ENCODE measurements around the gene DNASE1L1. TPM values are rescaled to one million over a fixed set of nuclear protein-coding genes. Genes with fewer than 3 reads are reported as not detected.

The DNASE1L1 gene
- total and polyA plus RNA-seq, 2 donors (not counting 1 experiment from before 2014, with no cell fraction given): 11.3 to 38.5 TPM

DNA sequence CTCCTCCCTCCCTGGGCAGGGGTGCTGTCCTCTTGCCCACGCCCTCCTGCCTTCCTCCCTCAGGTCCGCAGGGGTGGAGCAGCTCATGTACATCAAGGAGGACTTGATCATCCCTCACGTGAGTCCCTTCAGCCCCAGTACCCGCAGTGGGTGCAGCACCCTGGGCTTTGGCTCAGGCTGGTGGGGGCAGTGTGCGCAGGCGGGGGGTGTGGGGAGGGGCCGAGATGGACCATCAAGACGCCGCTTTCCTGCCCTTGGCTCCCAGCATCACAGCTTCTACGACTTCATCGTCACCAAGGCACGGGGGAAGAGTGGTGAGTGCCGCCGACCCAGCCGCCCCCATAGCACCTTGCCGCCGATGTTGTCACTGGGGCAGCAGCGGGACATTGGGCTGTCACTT is 40.6 kb upstream of the DNASE1L1 start:
- no peak overlapping the region for H2AFZ ChIP-seq (ENCODE audit: low read length)

DNA sequence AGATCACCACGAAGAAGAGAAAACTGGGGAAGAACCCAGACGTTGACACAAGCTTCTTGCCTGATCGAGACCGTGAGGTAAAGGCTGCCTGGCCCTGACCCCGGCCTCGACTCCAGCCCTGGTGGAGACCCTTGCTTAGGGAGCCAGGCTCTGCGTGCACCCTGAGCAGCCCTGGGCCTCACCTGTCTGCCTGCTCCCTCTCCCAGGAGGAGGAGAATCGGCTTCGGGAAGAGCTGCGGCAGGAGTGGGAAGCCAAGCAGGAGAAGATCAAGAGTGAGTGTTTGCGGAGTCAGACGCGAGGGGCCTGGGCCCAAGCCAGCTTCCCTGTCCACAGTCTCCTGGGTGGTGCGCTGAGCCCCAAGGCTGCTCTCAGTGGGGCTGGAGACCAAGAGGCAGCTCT is 39.4 kb upstream of the DNASE1L1 start:
- H3K9me3 ChIP-seq (ENCODE audit: control insufficient read depth, insufficient read depth, low read depth, low read length): no peaks in the 10 kb centered on the region
- peaks cover 7% of the 10 kb centered on the region for H3K4me1 ChIP-seq (ENCODE audit: control insufficient read depth, extremely low read depth, insufficient read depth, low read length)
- H4K20me1 ChIP-seq (ENCODE audit: control insufficient read depth, extremely low read depth, insufficient read depth, low read length): no peaks in the 10 kb centered on the region
- DNase-seq (ENCODE audit: low read depth in 2 of 2): no peak
- no peak for TF ChIP-seq EZH2 (IDR thresholded peaks at IDR 0.05; ENCODE audit: low read length, missing control alignments)
- TF ChIP-seq, protein P1, sequence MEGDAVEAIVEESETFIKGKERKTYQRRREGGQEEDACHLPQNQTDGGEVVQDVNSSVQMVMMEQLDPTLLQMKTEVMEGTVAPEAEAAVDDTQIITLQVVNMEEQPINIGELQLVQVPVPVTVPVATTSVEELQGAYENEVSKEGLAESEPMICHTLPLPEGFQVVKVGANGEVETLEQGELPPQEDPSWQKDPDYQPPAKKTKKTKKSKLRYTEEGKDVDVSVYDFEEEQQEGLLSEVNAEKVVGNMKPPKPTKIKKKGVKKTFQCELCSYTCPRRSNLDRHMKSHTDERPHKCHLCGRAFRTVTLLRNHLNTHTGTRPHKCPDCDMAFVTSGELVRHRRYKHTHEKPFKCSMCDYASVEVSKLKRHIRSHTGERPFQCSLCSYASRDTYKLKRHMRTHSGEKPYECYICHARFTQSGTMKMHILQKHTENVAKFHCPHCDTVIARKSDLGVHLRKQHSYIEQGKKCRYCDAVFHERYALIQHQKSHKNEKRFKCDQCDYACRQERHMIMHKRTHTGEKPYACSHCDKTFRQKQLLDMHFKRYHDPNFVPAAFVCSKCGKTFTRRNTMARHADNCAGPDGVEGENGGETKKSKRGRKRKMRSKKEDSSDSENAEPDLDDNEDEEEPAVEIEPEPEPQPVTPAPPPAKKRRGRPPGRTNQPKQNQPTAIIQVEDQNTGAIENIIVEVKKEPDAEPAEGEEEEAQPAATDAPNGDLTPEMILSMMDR (conservative IDR thresholded peaks at IDR 0.05 in 1 of 2, IDR thresholded peaks at IDR 0.05 in 1 of 2; ENCODE audit: low read depth in 1 of 2, low read length in 2 of 2): no peak
- H3K36me3 ChIP-seq (ENCODE audit: control insufficient read depth, insufficient read depth, low read length): peaks cover 8% of the 10 kb centered on the region
- no peak overlapping the region for H3K27ac ChIP-seq (ENCODE audit: insufficient read depth, low read length)
- no peak overlapping the region for H3K4me3 ChIP-seq (replicated peaks in 1 of 4; ENCODE audit: control extremely low read depth in 1 of 4, insufficient read depth in 1 of 4, low read depth in 3 of 4, low read length in 4 of 4)
- no peaks in the 10 kb centered on the region for H3K27me3 ChIP-seq (ENCODE audit: control insufficient read depth, insufficient read depth, low read length)
- H3K79me2 ChIP-seq (ENCODE audit: control insufficient read depth, insufficient read depth, low read length): peaks cover 26% of the 10 kb centered on the region
- H2AFZ ChIP-seq (ENCODE audit: low read length): no peak overlapping the region
- H3K4me2 ChIP-seq (ENCODE audit: extremely low read depth, insufficient read depth, low read length): no peak overlapping the region
- no peak overlapping the region for H3K9ac ChIP-seq (ENCODE audit: insufficient read depth, low read length)

More for the DNA sequence above, 40.6 kb upstream of the DNASE1L1 start:
- DNase-seq (ENCODE audit: low read depth in 2 of 2): no peak
- Histone ChIP-seq H3K9ac (ENCODE audit: insufficient read depth, low read length) (no peak overlapping the region), H3K27ac (ENCODE audit: insufficient read depth, low read length) (no peak overlapping the region), H3K4me3 (replicated peaks in 1 of 4; ENCODE audit: control extremely low read depth in 1 of 4, insufficient read depth in 1 of 4, low read depth in 3 of 4, low read length in 4 of 4) (no peak overlapping the region), H3K36me3 (ENCODE audit: control insufficient read depth, insufficient read depth, low read length) (peaks cover 8% of the 10 kb centered on the region), H3K79me2 (ENCODE audit: control insufficient read depth, insufficient read depth, low read length) (peaks cover 23% of the 10 kb centered on the region), H3K4me1 (ENCODE audit: control insufficient read depth, extremely low read depth, insufficient read depth, low read length) (peaks cover 7% of the 10 kb centered on the region), H3K4me2 (ENCODE audit: extremely low read depth, insufficient read depth, low read length) (no peak overlapping the region), H4K20me1 (ENCODE audit: control insufficient read depth, extremely low read depth, insufficient read depth, low read length) (no peaks in the 10 kb centered on the region), H3K9me3 (ENCODE audit: control insufficient read depth, insufficient read depth, low read depth, low read length) (no peaks in the 10 kb centered on the region), H3K27me3 (ENCODE audit: control insufficient read depth, insufficient read depth, low read length) (no peaks in the 10 kb centered on the region)
- TF ChIP-seq EZH2 (IDR thresholded peaks at IDR 0.05; ENCODE audit: low read length, missing control alignments): no peak
- TF ChIP-seq, protein P1 (conservative IDR thresholded peaks at IDR 0.05 in 1 of 2, IDR thresholded peaks at IDR 0.05 in 1 of 2; ENCODE audit: low read depth in 1 of 2, low read length in 2 of 2): no peak

DNA sequence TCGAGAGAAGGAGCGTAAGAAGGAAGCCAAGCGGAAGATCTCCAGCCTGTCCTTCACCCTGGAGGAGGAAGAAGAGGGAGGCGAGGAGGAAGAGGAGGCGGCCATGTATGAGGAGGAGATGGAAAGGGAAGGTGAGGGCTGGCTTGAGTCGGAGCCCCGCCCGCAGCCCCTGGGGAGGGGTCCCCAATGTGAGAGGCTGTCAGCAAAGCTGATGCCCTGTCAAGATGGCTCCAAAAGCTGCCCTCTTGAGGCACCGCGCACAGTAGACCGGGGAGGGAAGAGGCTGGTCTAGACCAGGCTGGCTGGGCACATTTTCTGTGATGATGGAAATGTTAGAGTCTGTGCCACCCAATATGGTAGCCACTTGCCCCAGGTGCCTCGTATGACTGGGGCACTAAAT is 37.4 kb upstream of the DNASE1L1 start:
- Histone ChIP-seq H3K4me2 (ENCODE audit: extremely low read depth, insufficient read depth, low read length) (no peak overlapping the region), H3K4me3 (replicated peaks in 1 of 4; ENCODE audit: control extremely low read depth in 1 of 4, insufficient read depth in 1 of 4, low read depth in 3 of 4, low read length in 4 of 4) (no peak overlapping the region), H3K9ac (ENCODE audit: insufficient read depth, low read length) (no peak overlapping the region), H3K79me2 (ENCODE audit: control insufficient read depth, insufficient read depth, low read length) (peaks cover 27% of the 10 kb centered on the region), H4K20me1 (ENCODE audit: control insufficient read depth, extremely low read depth, insufficient read depth, low read length) (no peaks in the 10 kb centered on the region), H3K4me1 (ENCODE audit: control insufficient read depth, extremely low read depth, insufficient read depth, low read length) (peaks cover 7% of the 10 kb centered on the region), H3K27me3 (ENCODE audit: control insufficient read depth, insufficient read depth, low read length) (no peaks in the 10 kb centered on the region), H3K9me3 (ENCODE audit: control insufficient read depth, insufficient read depth, low read depth, low read length) (no peaks in the 10 kb centered on the region), H2AFZ (ENCODE audit: low read length) (no peak overlapping the region), H3K36me3 (ENCODE audit: control insufficient read depth, insufficient read depth, low read length) (peaks cover 16% of the 10 kb centered on the region), H3K27ac (ENCODE audit: insufficient read depth, low read length) (no peak overlapping the region)
- TF ChIP-seq EZH2 (IDR thresholded peaks at IDR 0.05; ENCODE audit: low read length, missing control alignments): no peak
- TF ChIP-seq, protein P1 (conservative IDR thresholded peaks at IDR 0.05 in 1 of 2, IDR thresholded peaks at IDR 0.05 in 1 of 2; ENCODE audit: low read depth in 1 of 2, low read length in 2 of 2): no peak
- DNase-seq (ENCODE audit: low read depth in 2 of 2): no peak

Measured in fibroblast of lung (primary cell).